ENCODE data around the gene SLBP. TPM values are rescaled to one million over a fixed set of nuclear protein-coding genes. Genes with fewer than 3 reads are reported as not detected.
"Not testable (repeated sequence)": the region's sequence is repeated elsewhere in the genome, so short reads cannot be mapped to it uniquely, and the experiment has no call there.

Gene SLBP
- total RNA-seq, 1 donor from 2014 or later, result 13.7 TPM

GRCh38 chr4:1685235-1686150, 26.6 kb downstream of the SLBP start:
- intact Hi-C loops (cut with DNase I), result no loop called here
- DNase-seq (ENCODE audit: missing footprints) (peak; percentile 59), ATAC-seq (peak; percentile 2)

- intact Hi-C loops (cut with DNase I), result no loop called here
- no peak for DNase-seq (ENCODE audit: missing footprints)
- ATAC-seq, result peak; percentile 2
Observed at GRCh38 chr4:1684506-1685234, 27.4 kb downstream of the SLBP start.

GRCh38 chr4:1683736-1684505, 28.2 kb downstream of the SLBP start, which contains the start of gene FAM53A:
TSS of gene FAM53A (minus strand) at chr4:1684313. CDS start at chr4:1668741, 15,572 bp downstream.
- DNase-seq (ENCODE audit: missing footprints), result peak; percentile 97
- intact Hi-C loops (cut with DNase I), result no loop called here
- peak; percentile 98 for ATAC-seq

GRCh38 chr4:1683261-1683735, 28.8 kb downstream of the SLBP start:
- DNase-seq (ENCODE audit: missing footprints) (no peak), ATAC-seq (no peak)
- intact Hi-C loops (cut with DNase I), result no loop called here

- DNase-seq (ENCODE audit: missing footprints) (peak; percentile 62), ATAC-seq (no peak)
- intact Hi-C loops (cut with DNase I), result no loop called here
Observed at GRCh38 chr4:1682860-1683259, 29.3 kb downstream of the SLBP start.

- DNase-seq (ENCODE audit: missing footprints), result no peak
- no peak for ATAC-seq
- intact Hi-C loops (cut with DNase I), result no loop called here
Observed at GRCh38 chr4:1678244-1678643, 33.9 kb downstream of the SLBP start.

GRCh38 chr4:1676605-1677525, 35.3 kb downstream of the SLBP start:
- ATAC-seq, result no peak

GRCh38 chr4:1675802-1676137, 36.3 kb downstream of the SLBP start:
- DNase-seq (ENCODE audit: missing footprints) (peak; percentile 39), ATAC-seq (no peak)
- intact Hi-C loops (cut with DNase I), result no loop called here

More at GRCh38 chr4:1676605-1677525, 35.3 kb downstream of the SLBP start:
- intact Hi-C loops (cut with DNase I), result no loop called here
- DNase-seq (ENCODE audit: missing footprints), result peak; percentile 11

- intact Hi-C loops (cut with DNase I), result no loop called here
- ATAC-seq (no peak), DNase-seq (ENCODE audit: missing footprints) (peak; percentile 62)
Observed at GRCh38 chr4:1675136-1675801, 36.9 kb downstream of the SLBP start.

- peak; percentile 26 for DNase-seq (ENCODE audit: missing footprints)
- intact Hi-C loops (cut with DNase I), result no loop called here
- ATAC-seq, result no peak
Observed at GRCh38 chr4:1674682-1675081, 37.4 kb downstream of the SLBP start.

GRCh38 chr4:1673671-1674070, 38.4 kb downstream of the SLBP start:
- DNase-seq (ENCODE audit: missing footprints), result peak; percentile 66
- ATAC-seq, result no peak
- intact Hi-C loops (cut with DNase I), result no loop called here

- ATAC-seq; intact Hi-C loops (cut with DNase I): not testable (repeated sequence)
- DNase-seq (ENCODE audit: missing footprints), result peak; percentile 37
Observed at GRCh38 chr4:1671011-1671410, 41.1 kb downstream of the SLBP start.

GRCh38 chr4:1670279-1670678, 41.8 kb downstream of the SLBP start:
- no peak for ATAC-seq
- intact Hi-C loops (cut with DNase I), result no loop called here
- DNase-seq (ENCODE audit: missing footprints), result no peak

GRCh38 chr4:1669850-1670249, 42.3 kb downstream of the SLBP start:
- intact Hi-C loops (cut with DNase I), result no loop called here
- ATAC-seq (no peak), DNase-seq (ENCODE audit: missing footprints) (no peak)

GRCh38 chr4:1669270-1669669, 42.8 kb downstream of the SLBP start:
- ATAC-seq, result no peak
- peak; percentile 40 for DNase-seq (ENCODE audit: missing footprints)
- intact Hi-C loops (cut with DNase I), result no loop called here

- intact Hi-C loops (cut with DNase I), result no loop called here
- ATAC-seq (no peak), DNase-seq (ENCODE audit: missing footprints) (peak; percentile 43)
Observed at GRCh38 chr4:1668488-1668840, 43.7 kb downstream of the SLBP start.

- DNase-seq (ENCODE audit: missing footprints) (peak; percentile 67), ATAC-seq (peak; percentile 41)
- intact Hi-C loops (cut with DNase I), result no loop called here
Observed at GRCh38 chr4:1667273-1667672, 44.8 kb downstream of the SLBP start.

- DNase-seq (ENCODE audit: missing footprints) (peak; percentile 43), ATAC-seq (peak; percentile 77)
- intact Hi-C loops (cut with DNase I), result no loop called here
Observed at GRCh38 chr4:1666391-1666790, 45.7 kb downstream of the SLBP start.
